GM19455 (cell line): Measurements from ENCODE around the gene CD63.

Experiments
- ATAC-seq: cut with Tn5 transposase; IDR thresholded peaks from one replicate; pipeline ENCODE4 v1.9.1; 2021; ENCODE audit not compliant: unreplicated experiment

The CD63 gene

DNA sequence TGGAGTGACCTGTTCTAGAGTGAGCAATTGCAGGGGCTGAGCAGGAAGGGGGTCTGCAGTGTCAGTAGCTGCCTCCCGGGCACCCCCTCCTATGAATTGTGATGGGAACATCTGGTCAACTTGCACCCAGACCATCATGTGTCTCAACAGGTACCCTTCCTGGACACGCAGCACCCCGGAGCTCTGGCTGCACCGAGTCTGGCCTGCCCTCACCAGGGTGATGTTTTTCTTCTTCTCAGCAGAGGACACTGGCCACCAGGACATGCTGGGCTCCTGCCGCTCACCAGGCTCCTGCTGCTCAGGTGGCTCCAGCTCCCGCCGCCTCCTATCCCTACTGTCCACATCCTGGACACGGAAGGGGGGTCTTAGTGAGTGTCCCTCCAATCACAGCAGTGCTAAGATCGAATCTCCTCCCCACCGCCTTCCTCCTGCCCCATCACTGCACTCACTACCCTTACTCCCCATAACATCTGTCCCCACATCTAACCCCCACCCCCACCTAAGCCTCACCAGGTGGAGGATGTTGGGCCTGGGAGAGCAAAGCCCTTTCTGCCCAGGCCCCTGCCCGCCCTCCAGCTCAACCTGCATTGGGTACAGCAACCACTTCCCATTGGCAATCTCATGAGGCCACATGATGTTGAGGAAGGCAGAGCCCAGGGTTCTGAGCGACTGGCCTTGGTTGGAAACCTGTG, 36.0 kb downstream of the CD63 start:
- no peak for ATAC-seq

DNA sequence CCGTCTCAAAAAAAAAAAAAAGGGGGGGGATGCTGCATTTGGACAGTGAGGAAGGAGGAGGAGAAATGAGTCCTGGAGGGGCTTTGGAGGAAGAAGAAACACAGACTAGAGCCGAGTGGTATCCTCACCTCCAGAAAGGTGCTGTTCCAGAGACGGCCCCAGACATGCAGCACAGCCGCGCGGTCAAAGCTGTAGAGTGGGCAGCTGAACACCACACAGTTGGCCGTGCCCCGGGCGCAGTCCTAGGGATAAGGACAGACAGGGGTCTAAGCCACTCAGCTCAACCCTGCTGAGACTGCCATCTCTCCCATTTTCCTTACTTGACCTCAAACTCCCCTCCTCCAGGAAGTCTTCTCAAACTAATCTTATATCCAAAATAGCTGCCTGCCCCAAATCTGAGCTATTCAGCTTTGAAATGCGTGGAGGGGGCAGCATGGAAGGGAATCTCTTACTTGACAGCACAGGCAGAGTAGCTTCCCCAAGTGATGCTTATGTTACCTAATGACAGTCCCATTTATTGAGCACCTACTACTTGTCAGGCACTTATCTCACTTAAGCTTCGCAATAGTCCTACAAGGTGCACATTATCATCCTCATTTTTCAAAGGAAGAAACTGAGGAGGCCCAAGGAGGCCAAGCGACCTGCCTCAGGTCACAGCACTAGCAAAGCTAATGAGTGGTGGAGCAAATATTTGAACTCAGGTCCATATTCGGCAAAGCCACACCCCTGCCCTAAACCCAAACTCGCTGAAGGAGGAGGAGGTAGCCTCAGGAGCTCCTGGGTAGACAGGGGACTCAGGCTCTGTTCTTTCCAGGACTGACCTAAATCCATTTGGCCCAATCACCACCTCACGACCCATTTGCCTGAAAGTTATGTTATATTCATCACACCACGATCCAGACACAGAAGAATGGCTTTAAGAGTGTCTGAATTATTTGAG, 39.8 kb downstream of the CD63 start:
- no peak for ATAC-seq

DNA sequence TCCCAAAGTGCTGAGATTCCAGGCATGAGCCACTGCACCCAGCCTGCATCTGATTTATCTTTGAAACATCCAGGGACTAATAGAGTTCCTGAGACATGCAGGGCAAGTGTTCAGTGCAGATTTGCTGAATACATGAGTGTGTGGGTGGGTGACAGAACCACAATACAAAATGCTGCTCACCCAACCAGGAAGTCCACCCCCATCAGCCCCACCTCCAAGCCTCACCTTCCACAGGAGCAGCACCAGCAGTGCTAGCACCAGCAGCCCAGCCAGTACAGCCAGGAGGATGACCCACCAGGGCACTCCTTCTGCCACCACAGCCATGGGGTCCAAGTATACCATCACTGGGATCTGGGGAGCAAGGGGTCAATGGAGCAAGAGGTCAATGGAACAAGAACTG, 41.1 kb downstream of the CD63 start:
- ATAC-seq: no peak

DNA sequence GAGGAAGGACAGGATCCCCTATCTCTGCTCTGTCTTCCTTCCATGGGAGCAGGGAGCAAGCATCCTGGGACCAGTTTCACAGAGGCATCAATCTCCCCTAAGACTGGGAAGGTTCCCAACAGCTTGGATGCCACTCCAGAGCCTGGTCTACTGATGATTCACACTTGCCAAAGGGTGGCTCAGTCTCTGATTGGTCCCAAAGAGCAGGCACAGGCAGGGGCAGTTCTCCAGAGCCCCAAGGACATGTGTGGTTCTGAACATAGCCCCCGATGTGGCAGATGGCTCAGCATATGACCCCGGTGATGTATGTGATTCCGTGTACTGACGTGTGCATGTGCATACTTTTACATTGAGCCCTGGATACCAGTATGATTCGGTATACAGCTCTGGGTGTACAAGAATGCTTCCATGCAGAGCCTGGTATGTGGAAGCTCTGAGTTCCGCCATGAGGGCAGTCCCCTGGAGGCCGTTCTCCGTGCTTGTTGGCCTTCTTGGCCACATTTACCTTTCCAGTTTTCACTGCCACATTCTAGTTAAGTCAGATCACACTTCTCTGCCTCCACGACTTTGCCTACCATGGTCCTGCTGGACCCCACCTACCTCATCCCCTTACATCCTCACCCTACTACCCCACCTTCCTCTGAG, 42.3 kb downstream of the CD63 start:
- ATAC-seq: no peak

DNA sequence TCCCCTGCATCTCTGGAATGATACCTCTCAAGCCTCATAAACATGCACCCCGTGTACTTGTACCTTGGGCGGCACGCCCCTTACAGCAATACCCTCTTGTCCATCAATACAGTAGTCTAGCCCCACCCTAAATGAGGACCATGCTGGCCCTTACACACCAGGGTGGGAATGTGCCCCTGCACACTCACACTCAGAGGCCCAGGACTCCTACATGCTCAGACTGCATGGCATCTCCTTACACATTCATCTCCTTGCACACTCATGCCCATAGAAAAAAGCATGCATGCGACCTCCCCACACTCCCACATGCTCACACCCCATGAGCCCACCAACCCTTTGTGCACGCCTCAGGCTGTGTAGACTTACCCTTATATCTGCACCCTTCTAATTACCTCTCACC, 43.1 kb downstream of the CD63 start:
- no peak for ATAC-seq

DNA sequence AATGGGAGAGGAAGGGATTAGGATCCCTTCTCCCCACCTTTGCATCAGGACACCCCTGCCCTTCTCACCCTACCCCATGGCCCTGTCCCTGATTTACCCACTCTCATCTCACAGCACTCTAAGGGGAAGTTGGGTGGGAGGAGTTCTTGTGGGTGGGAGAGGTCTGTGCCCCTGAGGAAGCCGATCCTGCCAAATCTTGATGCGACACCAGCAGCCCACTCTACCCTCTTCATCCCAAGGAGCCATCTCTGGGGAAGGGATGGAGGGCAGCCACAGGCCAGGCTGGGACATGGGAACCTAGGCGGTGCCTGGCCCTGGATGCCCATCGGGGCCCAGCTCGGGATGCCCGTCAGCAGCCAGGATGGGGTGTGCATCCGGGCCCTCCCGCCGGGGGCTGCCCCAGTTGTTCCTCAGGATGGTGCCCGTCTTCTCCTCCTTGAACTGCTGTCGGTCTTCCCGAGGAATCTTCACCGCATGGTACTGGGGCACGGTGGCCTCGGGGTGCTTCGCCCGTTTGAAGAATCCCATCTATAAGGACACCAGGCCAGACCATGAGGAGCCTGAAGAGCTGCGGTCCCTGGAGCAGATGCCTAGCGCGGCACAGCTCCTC, 43.9 kb downstream of the CD63 start:
- ATAC-seq: no peak

DNA sequence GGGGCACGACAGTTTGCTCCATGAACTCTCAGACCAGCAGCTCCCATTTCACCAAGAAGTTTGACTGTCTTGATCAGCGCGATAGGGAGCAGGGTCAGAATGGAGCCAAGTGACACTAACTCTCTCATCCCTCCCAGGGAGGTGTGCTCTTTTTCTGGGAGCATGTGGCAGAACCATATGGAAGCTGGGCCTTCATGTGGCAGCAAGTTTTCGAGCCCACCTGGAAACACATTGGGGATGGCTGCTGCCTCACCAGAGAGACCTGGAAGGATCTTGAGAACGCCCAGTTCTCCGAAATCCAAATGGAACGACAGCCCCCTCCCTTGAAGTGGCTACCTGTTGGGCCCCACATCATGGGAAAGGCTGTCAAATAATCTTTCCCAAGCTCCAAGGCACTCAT, 45.1 kb downstream of the CD63 start:
- no peak for ATAC-seq

DNA sequence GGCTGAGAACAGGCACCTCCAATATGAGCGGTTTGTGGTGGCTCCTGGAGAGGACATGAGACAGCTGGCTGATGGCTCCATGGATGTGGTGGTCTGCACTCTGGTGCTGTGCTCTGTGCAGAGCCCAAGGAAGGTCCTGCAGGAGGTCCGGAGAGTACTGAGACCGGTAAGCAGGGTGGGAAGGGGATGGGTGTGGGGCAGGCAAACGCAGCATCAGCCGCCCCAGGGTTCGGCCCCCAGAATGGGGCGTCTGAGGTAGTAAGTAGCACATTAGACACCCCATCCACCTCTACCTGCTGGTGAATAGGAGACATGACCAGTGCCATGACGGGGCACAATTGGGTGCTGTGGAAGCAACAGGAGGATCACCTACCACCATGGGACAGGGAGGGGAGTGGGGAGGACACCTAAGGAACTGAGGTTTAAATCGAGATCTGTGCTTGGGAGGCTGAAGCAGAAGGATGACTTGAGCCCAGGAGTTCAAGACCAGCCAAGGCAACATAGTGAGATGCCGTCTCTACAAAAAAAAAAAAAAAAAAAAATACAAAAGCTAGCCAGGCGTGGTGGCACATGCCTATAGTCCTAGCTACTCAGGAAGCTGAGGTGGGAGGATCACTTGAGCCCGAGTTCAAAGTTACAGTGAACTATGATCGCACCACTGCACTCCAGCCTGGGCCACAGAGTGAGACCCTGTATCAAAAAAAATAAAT, 46.6 kb downstream of the CD63 start:
- no peak for ATAC-seq

DNA sequence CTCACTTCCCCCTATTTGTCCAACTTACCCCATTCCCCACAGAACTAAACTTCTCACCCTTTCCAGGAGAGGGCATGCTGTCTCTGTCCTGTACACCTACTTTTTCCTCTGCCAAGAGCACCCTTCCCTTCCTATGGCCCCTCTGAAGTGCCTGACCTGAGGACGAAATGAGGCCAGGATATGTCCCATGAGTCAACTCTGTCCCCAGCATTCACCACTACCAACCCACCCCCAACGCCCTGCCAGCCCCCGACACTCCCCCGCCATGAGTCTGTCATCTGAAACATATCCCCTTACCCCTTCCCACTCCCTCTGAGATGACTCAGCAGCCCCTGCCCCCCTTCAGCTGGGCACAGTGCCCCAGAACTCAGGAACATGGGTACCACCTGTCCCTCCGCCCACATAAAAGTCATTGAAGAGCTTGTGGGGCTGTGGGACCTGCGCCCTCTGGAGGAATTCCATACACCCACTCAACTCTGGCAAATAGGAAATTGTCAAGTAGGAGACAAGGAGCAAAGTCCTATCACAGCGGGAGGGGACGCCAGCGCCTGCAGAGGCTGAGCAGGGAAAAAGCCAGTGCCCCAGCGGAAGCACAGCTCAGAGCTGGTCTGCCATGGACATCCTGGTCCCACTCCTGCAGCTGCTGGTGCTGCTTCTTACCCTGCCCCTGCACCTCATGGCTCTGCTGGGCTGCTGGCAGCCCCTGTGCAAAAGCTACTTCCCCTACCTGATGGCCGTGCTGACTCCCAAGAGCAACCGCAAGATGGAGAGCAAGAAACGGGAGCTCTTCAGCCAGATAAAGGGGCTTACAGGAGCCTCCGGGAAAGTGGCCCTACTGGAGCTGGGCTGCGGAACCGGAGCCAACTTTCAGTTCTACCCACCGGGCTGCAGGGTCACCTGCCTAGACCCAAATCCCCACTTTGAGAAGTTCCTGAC, 47.4 kb downstream of the CD63 start:
- no peak for ATAC-seq

DNA sequence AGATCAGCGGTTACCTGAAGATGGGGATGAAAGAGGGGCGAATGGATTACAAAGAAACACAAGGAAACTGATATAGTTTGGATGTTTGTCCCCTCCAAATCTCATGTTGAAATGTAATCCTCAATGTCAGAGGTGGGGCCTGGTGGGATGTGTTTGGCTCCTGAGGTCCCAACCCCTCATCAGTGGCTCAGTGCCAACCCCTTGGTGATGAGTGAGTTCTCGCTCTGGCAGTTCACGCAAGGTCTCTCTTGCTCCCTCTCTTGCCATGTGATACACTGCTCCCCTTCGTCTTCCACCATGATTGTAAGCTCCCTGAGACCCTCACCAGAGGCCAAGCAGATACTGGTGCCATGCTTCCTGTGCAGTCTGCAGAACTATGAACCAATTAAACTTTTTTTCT, 49.1 kb downstream of the CD63 start:
- ATAC-seq: no peak

DNA sequence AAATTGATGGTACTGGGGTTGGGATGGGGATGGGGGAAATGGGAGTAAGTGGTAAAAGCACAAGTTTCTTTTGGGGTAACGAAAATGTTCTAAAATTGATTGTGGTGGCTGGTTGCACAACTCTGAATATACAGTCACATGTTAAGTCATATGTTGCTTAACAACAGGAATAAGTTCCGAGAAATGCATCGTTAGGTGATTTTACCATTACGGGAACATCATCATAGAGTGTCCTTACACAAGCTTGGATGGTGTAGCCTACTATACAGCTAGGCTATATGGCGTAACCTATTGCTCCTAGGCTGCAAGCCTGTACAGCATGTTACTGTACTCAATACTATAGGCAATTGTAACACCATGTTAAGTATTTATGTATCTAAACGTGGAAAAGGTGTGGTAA, 52.1 kb downstream of the CD63 start:
- no peak for ATAC-seq

DNA sequence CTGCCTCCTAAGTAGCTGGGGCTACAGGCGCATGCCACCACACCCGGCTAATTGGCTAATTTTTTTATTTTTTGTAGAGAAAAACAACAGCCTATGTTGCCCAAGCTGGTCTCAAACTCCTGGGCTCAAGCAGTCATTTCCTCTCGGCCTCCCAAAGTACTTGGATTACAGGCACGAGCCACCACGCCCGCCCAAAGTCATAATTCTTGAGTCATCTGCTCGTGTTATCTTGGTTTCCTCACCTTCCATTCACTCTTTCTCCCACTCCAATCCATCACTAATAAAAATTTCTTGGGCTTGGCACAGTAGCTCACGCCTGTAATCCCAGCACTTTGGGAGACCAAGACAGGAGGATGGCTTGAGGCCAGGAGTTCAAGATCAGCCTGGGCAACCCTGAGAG, 53.1 kb downstream of the CD63 start:
- ATAC-seq: no peak
